Measurements from ENCODE around the gene RIPK3. TPM values are rescaled to one million over a fixed set of nuclear protein-coding genes. Genes with fewer than 3 reads are reported as not detected.

Gene RIPK3
- total and polyA plus RNA-seq, 9 donors: 0.61 to 3.2 (median 1.5) TPM

DNA sequence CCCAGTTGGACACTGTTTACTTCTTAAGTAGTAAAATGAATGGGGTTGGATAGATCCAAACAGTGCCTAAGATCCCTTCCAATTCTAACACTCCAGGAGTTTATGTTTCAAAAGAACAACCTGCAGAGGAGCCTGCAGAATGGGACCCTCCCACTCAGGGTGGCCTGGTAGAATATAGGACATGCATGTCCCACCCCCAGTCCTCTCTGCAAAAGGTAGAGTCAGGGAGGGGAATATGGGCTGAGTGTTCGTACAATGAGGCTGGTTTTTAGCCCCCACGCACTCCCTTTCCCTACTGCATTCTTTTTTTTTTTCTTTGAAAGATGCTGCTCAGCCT, 47.2 kb upstream of the RIPK3 start:
- WGBS, 3 donors: 54 to 73% (median 62%) methylated on average over 2 of the region's 2 CpGs
- no peak overlapping the region for H3K4me3 ChIP-seq
- H3K27me3 ChIP-seq: no peaks in the 10 kb centered on the region
- no peak for DNase-seq
- H3K36me3 ChIP-seq: no peaks in the 10 kb centered on the region
- intact Hi-C loops (cut with DNase I): no loop called here
- H3K4me1 ChIP-seq (ENCODE audit: insufficient read depth): peaks cover 2% of the 10 kb centered on the region
- no peak for TF ChIP-seq POLR2A (IDR thresholded peaks at IDR 0.05)
- no peak overlapping the region for H3K27ac ChIP-seq
- no peaks in the 10 kb centered on the region for H3K9me3 ChIP-seq

DNA sequence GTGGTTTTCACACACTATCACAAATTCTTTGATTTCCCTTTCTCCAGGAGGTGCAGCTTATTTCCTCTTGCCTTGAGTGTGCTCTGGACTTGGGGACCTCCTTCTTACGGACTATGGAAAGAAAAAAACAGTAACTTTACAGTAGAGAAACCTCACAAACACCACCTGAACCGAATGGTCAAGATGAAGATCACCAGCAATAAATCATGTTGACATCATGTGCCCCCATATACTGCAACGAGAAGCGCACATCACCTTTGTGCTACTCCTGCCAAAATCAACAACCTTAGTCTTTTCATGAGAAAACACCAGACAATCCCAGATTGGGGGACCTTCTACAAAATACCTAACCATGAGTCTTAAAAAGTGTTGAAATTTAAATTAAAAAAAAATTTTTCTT, 45.7 kb upstream of the RIPK3 start:
- H3K27ac ChIP-seq: no peak overlapping the region
- 63 to 78% (median 72%) methylated on average over 4 of the region's 4 CpGs for WGBS, 3 donors
- no peak for DNase-seq
- H3K36me3 ChIP-seq: no peaks in the 10 kb centered on the region
- TF ChIP-seq, protein P1, sequence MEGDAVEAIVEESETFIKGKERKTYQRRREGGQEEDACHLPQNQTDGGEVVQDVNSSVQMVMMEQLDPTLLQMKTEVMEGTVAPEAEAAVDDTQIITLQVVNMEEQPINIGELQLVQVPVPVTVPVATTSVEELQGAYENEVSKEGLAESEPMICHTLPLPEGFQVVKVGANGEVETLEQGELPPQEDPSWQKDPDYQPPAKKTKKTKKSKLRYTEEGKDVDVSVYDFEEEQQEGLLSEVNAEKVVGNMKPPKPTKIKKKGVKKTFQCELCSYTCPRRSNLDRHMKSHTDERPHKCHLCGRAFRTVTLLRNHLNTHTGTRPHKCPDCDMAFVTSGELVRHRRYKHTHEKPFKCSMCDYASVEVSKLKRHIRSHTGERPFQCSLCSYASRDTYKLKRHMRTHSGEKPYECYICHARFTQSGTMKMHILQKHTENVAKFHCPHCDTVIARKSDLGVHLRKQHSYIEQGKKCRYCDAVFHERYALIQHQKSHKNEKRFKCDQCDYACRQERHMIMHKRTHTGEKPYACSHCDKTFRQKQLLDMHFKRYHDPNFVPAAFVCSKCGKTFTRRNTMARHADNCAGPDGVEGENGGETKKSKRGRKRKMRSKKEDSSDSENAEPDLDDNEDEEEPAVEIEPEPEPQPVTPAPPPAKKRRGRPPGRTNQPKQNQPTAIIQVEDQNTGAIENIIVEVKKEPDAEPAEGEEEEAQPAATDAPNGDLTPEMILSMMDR (IDR thresholded peaks at IDR 0.05): no peak
- no peak for TF ChIP-seq EP300 (IDR thresholded peaks at IDR 0.05)
- TF ChIP-seq POLR2A (IDR thresholded peaks at IDR 0.05): no peak
- peaks cover 2% of the 10 kb centered on the region for H3K4me1 ChIP-seq (ENCODE audit: insufficient read depth)
- no peaks in the 10 kb centered on the region for H3K27me3 ChIP-seq
- H3K9me3 ChIP-seq: no peaks in the 10 kb centered on the region
- H3K4me3 ChIP-seq: no peak overlapping the region
- intact Hi-C loops (cut with DNase I): no loop called here

DNA sequence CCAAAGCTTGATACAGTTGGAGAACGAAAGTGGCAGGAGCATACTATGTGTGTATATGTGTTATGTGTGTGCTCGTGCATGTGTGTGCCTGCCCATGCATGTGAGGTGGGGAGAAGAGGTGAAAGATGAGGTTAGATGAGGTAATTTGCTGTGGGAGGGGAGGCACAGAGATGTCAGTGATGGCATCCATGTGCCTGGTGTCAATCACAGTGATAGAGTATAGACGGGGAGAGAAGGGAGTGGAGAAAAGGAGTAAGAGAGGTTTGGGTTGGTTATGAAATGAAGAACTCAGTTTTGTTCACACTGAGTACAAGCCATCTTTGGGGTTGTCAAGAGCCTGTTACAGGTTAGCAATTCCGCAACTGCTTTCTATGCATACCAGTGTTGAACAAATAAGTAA, 44.4 kb upstream of the RIPK3 start:
- TF ChIP-seq POLR2A (IDR thresholded peaks at IDR 0.05) (no peak), EP300 (IDR thresholded peaks at IDR 0.05) (no peak)
- TF ChIP-seq, protein P1 (IDR thresholded peaks at IDR 0.05): no peak
- no peak overlapping the region for H3K4me3 ChIP-seq
- intact Hi-C loops (cut with DNase I): no loop called here

DNA sequence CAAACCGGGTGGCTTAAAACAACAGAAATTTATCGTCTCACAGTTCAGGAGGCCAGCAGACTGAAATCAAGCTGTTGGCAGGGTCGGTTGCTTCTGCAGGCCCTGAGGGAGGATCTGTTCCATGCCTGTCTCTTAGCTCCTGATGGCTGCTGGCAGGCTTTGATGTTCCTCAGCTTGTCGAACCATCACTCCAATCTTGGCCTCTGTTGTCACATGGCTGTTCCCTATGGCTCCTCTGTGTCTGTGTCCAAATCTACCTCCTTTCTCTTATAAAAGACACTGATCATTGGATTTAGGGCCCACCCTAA, 42.2 kb upstream of the RIPK3 start:
- Histone ChIP-seq H3K4me1 (ENCODE audit: insufficient read depth) (no peaks in the 10 kb centered on the region), H3K36me3 (no peaks in the 10 kb centered on the region), H3K4me3 (no peak overlapping the region), H3K27me3 (no peaks in the 10 kb centered on the region), H3K27ac (no peak overlapping the region), H3K9me3 (no peaks in the 10 kb centered on the region)
- 24 to 61% (median 52%) methylated on average over 4 of the region's 4 CpGs for whole genome bisulfite sequencing, 3 donors
- no peak for TF ChIP-seq EP300 (IDR thresholded peaks at IDR 0.05)
- TF ChIP-seq POLR2A (IDR thresholded peaks at IDR 0.05): no peak
- TF ChIP-seq, protein P1 (IDR thresholded peaks at IDR 0.05): no peak
- no peak for DNase-seq
- intact Hi-C loops (cut with DNase I): no loop called here

More for the DNA sequence above, 44.4 kb upstream of the RIPK3 start:
- WGBS, 3 donors: 77 to 89% (median 81%) methylated on average over 4 of the region's 4 CpGs
- Histone ChIP-seq H3K27ac (no peak overlapping the region), H3K27me3 (no peaks in the 10 kb centered on the region), H3K4me1 (ENCODE audit: insufficient read depth) (peaks cover 2% of the 10 kb centered on the region), H3K36me3 (no peaks in the 10 kb centered on the region), H3K9me3 (no peaks in the 10 kb centered on the region)
- DNase-seq: no peak

DNA sequence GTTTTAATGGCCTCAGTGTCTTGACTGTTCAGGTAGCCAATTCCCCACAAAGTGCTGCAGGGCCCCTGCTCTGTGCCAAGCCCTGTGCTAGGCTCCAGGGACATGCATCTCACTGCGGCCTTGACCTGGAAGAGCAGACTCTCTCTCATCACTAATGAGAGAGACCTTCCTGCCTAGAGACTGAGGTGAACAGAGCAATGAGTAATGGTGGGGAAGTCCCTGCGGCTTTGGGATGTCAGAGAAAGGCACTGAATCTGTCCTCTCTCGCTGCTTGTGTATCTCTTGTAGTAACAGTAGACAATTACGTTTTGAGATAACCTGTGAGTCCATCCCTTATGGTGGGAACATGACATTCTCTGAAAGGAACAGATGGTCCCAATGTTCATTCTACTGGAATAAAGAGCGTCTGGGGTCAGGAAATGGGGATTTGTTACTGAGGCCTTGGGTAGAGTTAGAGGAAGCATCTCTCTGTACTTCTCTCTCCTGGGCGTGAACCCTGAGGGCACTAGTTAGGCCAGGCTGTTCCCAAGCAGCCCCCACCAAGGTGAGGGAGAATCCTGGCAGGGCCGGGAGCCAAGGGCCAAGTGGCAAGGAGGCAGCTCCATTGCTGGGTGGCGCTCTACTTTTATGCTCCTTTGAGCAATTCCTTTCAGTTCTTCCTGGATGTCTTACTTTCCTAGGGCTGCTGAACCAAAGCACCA, 41.7 kb upstream of the RIPK3 start:
- no peak for TF ChIP-seq POLR2A (IDR thresholded peaks at IDR 0.05)
- TF ChIP-seq EP300 (IDR thresholded peaks at IDR 0.05): no peak
- TF ChIP-seq, protein P1 (IDR thresholded peaks at IDR 0.05): no peak
- Histone ChIP-seq H3K27me3 (no peaks in the 10 kb centered on the region), H3K27ac (no peak overlapping the region), H3K9me3 (no peaks in the 10 kb centered on the region), H3K4me1 (ENCODE audit: insufficient read depth) (no peaks in the 10 kb centered on the region), H3K4me3 (no peak overlapping the region), H3K36me3 (no peaks in the 10 kb centered on the region)
- DNase-seq: no peak
- 58 to 74% (median 66%) methylated on average over 8 of the region's 8 CpGs for WGBS, 3 donors
- intact Hi-C loops (cut with DNase I): no loop called here

Data from ovary (tissue), 9 donors.